Natural killer cell treated with Interleukin-12 subunit alpha and Interleukin-12 subunit beta and Interleukin-15 and Interleukin-18, amount 100 ng/mL, for 72 hours (primary cell): ENCODE results near the gene CCNG1. TPM values are rescaled to one million over a fixed set of nuclear protein-coding genes. Genes with fewer than 3 reads are reported as not detected.

Experiments
- ATAC-seq, 2 donors: fragments of 150-1000 bp; cut with Tn5 transposase in 1 of 2; sonication (Bioruptor Pico), chemical (Tn5 transposase) in 1 of 2; 2 replicates each; pipeline ENCODE4 v1.10.0; 2021
- DNase-seq: peaks from one replicate; pipeline ENCODE4 v3.0.0; 2022; ENCODE audit warnings: low spot score
- H3K27ac Mint-ChIP-seq, 2 donors: 1 replicate in 1 of 2; 2 replicates in 1 of 2; pipeline ENCODE4 v1.8.0; 2022; ENCODE audit warnings: mixed read lengths in 2 of 2, mild to moderate bottlenecking in 1 of 2, moderate library complexity in 1 of 2
- H3K27me3 Mint-ChIP-seq, 2 donors: 1 replicate in 1 of 2; 2 replicates in 1 of 2; pipeline ENCODE4 v1.8.0; 2022; ENCODE audit warnings: mixed read lengths in 2 of 2
- H3K36me3 Mint-ChIP-seq: one replicate; pipeline ENCODE4 v1.8.0; 2022; ENCODE audit warnings: mixed read lengths
- H3K4me1 Mint-ChIP-seq, 2 donors: 1 replicate in 1 of 2; 2 replicates in 1 of 2; pipeline ENCODE4 v1.8.0; 2022; ENCODE audit warnings: low read depth in 2 of 2, mixed read lengths in 2 of 2, mild to moderate bottlenecking in 1 of 2
- H3K4me3 Mint-ChIP-seq: one replicate; pipeline ENCODE4 v1.8.0; 2022; ENCODE audit warnings: mixed read lengths
- H3K9me3 Mint-ChIP-seq: 2 replicates; pipeline ENCODE4 v1.8.0; 2022; ENCODE audit warnings: mixed read lengths
- total RNA-seq, 2 donors: library from RNA; stranded (reverse); gene quantifications; one replicate each; pipeline ENCODE4 v1.2.3, GENCODE V29; 2022

Gene CCNG1
- total RNA-seq, 2 donors from 2014 or later, result 58.4 to 98.7 TPM

DNA sequence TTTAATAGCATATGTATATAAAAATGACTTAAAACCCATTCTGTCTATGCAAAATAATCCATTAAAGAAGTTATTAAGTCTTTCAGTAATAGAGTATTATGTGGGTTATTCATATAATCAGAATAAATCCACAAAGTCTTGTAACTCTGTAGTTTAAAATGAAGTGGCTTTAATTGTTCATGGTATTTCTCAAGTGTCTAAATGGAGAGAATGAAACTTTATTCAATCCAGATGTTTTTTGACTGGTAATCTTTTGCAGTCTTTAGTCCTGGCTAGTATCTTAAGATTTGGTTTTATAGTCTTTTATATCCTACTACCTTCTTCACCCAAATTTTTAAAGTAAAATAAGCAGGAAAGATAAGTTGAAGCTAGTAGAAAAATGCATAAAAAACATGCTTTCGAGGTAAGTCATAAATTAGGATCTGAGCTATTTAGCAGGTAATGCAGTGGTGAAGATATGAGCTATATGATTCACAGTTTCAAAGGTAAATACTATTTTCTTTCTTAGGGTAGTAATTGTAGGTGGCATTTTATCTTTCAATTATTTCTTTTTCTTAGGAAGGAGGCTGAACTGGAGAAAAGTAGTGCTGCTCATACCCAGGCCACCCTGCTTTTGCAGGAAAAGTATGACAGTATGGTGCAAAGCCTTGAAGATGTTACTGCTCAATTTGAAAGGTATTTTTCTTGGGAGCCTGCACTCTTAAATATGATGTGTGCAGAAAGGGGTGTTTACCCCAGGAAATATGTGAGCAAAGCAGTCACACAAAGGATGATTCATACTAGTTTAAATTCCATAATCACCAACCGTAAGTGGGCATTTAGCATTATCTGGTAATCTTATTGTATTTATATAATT, 41.0 kb downstream of the CCNG1 start:
- DNase-seq, result no peak
- peaks cover 4% of the 10 kb centered on the region for H3K36me3 Mint-ChIP-seq
- ATAC-seq, result no peak
- H3K4me1 Mint-ChIP-seq, result no peaks in the 10 kb centered on the region
- H3K27ac Mint-ChIP-seq, result peak overlapping the region in 1 of 2 donors; percentile 26
- no peaks in the 10 kb centered on the region for H3K27me3 Mint-ChIP-seq
- no peak overlapping the region for H3K4me3 Mint-ChIP-seq
- H3K9me3 Mint-ChIP-seq, result no peaks in the 10 kb centered on the region

DNA sequence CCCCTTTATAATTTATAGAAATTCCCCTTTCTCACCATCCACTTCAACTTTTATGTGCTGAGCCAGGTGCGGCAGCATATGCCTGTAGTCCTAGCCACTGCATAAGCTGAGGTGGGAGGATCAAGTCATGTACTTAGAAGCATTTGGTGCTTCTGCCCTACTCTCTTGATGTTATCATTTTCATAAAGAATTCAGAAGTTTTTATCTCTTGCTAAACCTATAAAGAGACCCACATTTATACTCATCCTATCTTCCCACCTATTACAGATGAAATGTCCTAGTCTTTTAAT, 41.5 kb downstream of the CCNG1 start:
- Mint-ChIP-seq H3K4me1 (no peaks in the 10 kb centered on the region), H3K9me3 (no peaks in the 10 kb centered on the region), H3K4me3 (no peak overlapping the region), H3K27me3 (no peaks in the 10 kb centered on the region), H3K27ac (no peak overlapping the region), H3K36me3 (peaks cover 4% of the 10 kb centered on the region)
- ATAC-seq (no peak), DNase-seq (no peak)

DNA sequence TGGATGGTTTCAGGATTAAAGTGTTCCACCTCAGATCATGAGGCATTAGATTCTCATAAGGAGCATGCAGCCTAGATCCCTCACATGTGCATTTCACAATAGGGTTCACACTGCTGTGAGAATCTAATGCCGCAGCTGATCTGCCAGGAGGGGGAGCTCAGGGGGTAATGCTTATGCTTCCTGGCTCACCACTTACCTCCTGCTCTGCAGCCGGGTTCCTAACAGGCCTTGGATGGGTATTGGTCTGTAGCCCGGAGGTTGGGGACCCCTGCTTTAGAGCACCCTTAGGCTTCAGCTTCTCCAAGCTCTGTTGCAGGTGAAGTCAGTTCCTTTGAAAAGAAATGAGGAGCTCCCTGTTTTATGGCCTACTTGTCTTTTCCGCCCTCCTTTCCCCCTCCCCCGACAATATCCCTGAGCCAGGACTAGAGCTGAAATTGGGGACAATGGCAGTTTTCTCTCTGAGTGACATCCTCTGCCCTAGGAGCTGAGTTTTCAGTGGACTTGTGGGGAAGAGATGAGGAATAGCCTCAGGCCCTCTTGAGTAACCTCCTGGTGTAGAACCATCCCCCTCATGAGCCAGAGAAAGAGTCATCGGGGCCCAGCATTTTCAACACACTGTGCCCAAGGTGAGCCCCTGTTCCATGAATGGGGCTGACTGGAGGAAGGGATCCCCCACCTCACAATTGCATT, 51.8 kb downstream of the CCNG1 start:
- H3K9me3 Mint-ChIP-seq, result no peaks in the 10 kb centered on the region
- no peak overlapping the region for H3K4me3 Mint-ChIP-seq
- H3K27me3 Mint-ChIP-seq, result no peaks in the 10 kb centered on the region
- ATAC-seq (no peak), DNase-seq (no peak)
- H3K36me3 Mint-ChIP-seq, result peaks cover 14% of the 10 kb centered on the region
- no peaks in the 10 kb centered on the region for H3K4me1 Mint-ChIP-seq
- no peak overlapping the region for H3K27ac Mint-ChIP-seq

DNA sequence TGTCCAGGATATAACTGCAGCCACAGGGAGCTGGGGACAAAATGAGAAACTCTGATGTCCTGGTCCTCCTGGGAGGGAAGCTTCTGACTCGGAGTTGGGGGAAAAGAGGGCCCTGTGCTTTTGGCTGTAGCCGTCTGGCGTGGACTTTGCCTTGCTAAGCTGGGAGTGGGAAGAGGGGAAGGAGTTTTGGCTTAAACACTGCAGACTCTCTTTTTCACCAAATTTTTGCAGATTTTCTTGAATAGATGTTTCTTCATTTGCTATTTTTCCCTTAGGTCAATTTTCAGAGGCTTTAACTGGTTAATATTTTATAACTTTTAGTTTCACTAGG, 52.3 kb downstream of the CCNG1 start:
- no peak overlapping the region for H3K27ac Mint-ChIP-seq
- no peak overlapping the region for H3K4me3 Mint-ChIP-seq
- H3K4me1 Mint-ChIP-seq, result no peaks in the 10 kb centered on the region
- no peaks in the 10 kb centered on the region for H3K27me3 Mint-ChIP-seq
- no peak for DNase-seq
- H3K36me3 Mint-ChIP-seq, result peaks cover 13% of the 10 kb centered on the region
- no peaks in the 10 kb centered on the region for H3K9me3 Mint-ChIP-seq
- ATAC-seq, result no peak

Other genes starting within 250 kb of the CCNG1 start
- gene NUDCD2, start 22.5 kb downstream of the CCNG1 start, total RNA-seq, result 10 to 100 TPM; 25.4 to 43.3 TPM
- 10 to 100 TPM; 31.4 to 44.3 TPM for gene HMMR, start 23.0 kb downstream of the CCNG1 start, total RNA-seq
- 10 to 100 TPM; 35.5 to 86.1 TPM for gene MAT2B, start 68.0 kb downstream of the CCNG1 start, total RNA-seq